ENCODE data around the gene EN2.

The EN2 gene

DNA sequence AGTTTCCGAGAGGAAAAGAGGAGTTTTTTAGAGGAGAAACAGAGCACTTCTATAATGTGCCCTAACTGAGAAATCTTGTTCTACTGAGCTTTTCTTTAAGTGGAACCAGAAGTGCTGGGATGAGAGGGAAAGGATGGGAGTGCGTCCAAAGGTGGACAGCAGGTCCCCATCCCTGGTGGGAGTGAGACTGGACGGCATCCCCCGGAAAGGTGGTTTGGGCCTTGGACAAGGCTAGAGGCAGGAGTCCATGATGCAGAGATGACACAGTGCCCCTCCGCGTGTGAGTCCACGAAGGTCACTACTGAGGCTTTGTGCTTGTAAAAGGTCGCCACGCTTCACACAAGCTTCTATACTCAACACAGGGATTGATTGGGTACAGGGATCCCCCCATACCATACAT lies 6.1 kb upstream of the EN2 start:
- no peak for DNase-seq

GRCh38 chr7:155452505-155453295 lies 5.2 kb upstream of the EN2 start:
- no peak for DNase-seq

DNA sequence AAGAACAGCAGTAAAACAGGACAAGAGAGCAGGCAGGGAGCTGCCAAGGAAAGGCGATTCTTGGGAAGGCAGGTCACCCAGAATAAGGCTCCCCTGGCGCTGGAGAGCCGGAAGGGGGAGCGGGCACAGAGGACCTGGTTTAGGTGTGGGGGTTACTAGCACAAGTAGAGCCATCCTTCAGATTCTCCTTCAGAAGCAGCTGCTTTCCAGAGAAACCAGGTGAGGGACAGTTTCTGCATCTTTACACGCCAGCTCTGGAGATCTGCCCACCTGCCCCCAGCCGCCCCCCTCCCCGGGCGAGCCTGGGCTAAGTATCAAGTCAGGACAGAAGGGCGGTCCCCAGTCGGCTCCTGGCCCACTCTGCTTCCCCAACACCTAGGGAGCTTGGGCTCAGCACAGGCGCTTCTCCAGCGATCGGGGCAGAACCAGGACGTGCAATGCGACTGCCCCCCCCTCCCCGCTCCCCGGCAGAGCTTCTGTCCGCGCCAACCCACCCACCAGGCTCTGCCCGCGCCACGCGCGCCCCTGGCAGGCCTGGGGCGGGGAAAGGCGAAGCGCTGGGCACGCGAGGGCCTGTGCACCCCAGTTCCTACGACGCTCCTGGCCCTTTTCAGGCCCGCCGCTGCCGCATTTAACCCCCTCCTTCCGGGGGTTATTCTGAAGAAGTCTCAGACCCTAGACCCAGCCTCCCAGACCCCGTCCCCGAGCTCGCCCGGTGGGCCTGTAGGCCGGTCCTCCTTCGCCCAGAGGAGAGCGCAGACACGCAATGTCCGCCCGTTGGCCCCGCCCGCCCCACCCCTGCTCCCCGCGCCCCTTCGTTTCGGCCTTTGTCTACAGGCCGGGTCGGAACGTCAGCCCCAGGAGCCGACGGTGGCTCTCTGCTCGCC lies 4.4 kb upstream of the EN2 start:
- DNase-seq, result no peak

- DNase-seq, result no peak
Measured at GRCh38 chr7:155454183-155455112, 3.5 kb upstream of the EN2 start.

DNA sequence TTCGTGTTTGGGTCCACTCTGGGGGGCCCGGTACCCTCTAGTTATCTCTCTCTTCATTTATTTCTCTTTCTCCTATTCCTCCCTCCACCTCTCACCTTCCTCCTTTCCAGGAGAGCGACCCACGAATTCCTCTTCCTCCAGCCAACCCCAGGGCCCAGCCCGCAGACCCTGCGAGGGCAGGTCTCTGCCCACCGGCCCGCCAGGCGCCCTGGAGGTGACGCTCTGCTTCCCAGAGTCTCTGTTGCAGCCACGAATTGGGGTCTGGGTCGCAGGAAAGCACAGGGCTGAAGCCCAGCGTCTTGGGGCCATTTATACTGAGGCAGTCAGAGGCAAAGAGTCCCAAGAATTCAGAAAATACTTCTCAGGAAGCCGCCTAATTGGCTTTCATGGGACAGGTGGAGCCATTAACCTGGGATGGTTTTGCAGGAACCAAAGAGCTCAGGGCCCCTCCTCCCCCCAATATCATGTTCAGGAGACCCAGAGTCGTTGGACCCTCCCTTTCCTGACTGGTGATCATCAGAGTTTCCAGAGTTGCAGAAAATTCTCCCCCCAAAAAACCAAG lies 2.7 kb upstream of the EN2 start:
- no peak for DNase-seq

DNA sequence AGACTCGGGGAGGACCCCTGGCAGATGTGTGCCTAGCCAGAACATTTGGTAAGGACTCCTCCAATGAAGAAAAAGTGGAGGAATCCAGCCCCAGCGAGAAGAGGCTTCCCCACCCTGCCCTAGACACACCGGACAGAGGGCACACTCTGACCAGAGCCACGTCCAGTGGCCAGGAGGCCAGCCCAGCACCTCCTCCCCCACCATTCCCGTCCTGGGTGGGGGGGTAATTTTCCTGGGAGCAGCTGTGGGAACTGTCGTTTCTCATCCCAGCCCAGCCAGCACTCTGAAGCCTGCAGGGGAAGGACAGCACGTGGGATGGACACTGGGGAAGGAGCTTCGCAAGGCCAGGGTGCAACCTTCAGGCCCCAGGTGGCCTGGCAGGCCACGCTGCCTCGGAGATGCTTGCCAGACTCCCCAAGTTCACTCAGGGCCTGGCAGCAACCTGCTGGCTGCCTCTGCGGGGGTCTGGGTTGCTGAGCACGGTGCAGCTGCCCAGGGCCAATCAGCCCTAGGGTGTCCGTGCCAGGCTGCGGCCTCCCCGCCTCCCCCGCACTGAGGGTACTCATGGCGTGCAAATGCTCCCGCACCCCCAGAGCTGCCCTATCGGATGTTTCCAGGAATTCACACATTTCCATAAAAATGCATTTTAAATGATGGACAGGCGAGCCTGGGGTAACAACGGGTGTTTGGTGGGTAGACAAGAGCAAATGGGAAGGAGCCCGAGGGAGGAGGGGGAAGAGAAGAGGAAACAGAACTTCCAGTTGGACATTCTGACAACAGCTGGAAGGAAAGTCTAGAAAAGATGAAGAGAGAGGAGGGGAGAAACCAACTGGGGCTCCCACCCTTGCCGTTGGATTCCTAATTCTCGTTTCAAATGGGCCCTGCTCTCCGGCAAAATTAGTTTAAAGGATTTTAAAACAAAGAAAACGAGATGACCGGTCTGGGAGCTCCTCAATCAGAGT lies 1.9 kb upstream of the EN2 start:
- no peak for DNase-seq

GRCh38 chr7:155456738-155457543 lies 988 bp upstream of the EN2 start:
- DNase-seq, result peak; percentile 35

GRCh38 chr7:155457544-155458110 lies 302 bp upstream of the EN2 start:
- no peak for DNase-seq

- DNase-seq, result no peak
Measured at GRCh38 chr7:155458878-155459699, 1.2 kb downstream of the EN2 start.

DNA sequence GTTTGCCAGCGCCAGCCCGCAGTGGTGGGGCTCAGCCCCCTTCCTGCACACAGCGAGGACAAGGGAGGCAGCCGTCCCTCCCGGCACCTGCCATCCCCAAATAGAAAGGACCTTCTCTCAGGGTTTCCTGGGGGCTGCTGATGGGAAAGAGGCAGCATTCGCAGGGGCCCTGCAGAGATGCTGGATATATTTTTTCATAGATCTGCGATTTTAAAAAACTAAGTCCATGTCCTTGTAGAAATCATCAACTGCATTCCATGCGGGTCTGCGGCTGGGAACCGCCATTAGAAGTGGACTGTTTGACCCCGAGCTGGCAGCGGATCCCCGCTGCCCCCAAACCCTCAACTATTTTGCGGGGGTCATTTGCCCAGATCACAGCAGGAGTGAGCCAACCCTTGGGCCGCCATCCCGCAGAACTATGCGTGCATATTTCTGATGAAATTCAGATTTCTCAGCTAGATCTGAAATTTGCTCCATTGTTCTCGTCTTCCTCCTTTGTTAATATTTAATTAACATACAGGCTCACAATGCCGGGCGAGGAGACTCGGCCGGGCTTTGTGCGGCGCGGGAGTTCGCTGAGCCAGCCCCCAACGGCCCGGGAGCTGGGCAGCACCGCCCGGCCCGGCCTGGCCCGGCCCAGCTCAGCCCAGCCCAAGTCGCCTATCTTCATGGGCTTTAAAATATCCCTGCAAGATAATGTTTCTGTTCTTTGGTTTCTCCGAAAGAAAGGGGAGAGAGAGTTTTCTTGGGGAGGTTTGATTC lies 2.0 kb downstream of the EN2 start:
- no peak for DNase-seq

- DNase-seq, result no peak
Measured at GRCh38 chr7:155460926-155461613, 3.1 kb downstream of the EN2 start.

DNA sequence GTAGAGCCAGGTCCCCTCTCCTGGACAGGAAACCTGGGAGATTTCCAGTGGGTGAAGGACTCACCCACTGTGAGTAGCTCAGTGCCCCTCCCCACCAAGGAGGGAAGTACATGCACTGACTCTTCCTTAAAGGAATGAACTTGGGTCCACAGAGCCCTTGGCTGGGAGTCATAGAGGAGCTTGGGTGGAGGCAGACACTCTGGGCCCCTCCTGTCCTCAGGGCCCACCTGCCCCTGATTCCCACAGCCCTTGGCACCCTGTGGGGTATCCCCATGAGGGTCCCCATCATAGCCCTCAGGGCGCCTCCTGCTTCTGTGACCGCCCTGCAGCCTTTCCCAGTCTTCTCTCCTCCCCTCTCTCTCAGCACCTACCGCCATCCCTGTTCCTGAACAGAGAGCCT lies 3.7 kb downstream of the EN2 start:
- DNase-seq, result no peak

GRCh38 chr7:155462163-155462735 lies 4.3 kb downstream of the EN2 start:
- DNase-seq, result no peak

DNA sequence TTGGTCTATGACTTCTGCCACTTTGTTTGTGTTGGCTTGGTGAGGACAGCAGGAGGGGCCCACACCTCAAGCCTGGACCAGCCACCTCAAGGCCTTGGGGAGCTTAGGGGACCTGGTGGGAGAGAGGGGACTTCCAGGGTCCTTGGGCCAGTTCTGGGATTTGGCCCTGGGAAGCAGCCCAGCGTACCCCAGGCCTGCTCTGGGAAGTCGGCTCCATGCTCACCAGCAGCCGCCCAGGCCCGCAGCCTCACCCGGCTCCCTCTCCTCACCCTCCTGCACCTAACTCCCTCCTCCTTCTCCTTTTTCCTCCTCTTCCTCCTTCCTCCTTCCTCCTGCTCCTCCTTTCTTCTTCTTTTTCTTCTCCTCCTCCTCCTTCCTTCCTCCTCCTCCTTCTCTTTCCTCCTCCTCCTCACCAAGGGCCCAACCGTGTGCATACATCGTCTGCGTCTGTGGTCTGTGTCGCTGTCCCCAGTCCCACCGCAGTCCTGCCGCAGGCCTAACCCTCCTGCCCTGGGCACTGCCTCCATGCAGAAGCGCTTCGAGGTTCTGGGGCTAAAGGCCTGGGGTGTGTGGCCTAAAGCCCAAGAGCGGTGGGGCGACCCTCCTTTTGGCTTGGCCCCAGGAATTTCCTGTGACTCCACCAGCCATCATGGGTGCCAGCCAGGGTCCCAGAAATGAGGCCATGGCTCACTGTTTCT lies 5.3 kb downstream of the EN2 start:
- no peak for DNase-seq

DNA sequence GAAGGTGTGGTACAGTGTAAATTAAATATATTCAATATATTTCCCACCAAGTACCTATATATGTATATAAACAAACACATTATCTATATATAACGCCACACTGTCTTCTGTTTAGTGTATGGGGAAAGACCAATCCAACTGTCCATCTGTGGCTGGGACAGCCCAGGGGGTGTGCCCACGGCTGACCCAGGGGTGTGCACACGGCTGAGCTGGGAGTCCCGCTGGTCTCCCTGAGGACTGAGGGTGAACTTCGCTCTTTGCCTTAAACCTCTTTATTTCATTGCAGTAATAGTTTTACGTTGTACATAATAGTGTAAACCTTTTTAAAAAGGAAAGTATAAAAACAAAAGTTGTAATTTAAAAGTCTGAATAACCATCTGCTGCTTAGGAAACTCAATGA lies 6.3 kb downstream of the EN2 start:
- DNase-seq, result no peak

DNA sequence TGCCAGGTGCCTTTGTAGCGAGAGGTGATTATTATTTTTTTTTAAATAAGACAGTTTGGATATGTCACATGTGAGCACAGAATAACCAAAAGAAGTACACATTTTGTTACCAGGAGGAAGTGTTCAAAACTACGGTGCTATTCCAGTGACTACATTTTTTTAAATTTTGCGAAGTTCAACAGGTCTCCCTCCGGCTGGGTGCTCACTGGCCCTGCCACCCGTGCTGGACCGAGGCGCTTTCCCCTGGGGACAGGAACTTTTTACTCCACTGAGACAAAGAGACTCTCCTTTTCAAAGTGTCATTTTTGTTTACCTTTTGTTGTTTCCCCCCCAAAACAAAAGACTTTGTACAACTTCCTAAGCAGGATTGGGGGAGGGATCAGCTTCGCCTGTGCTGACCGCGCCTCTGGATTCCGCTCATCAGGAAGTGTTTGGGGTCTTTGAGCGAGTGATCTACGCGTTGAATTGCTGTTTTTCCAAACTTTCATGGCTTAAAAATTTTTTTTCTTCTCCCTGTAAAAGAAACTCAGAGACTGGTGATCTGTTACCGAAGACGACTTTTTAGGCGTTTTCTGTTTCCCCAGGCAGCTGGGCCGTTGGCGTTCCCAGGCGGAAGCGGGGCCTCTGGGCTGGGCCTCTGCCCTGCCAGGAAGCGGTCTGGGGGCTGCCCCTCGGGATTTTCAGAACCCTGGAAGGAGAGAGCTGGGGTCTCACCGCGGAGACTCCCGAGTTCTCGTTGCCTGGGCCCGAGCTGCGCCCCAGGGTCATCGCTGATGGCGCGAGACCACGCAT lies 7.2 kb downstream of the EN2 start:
- no peak for DNase-seq

Data from DMS153 (cell line).